ENCODE measurements around the gene OSGIN1.

DNA sequence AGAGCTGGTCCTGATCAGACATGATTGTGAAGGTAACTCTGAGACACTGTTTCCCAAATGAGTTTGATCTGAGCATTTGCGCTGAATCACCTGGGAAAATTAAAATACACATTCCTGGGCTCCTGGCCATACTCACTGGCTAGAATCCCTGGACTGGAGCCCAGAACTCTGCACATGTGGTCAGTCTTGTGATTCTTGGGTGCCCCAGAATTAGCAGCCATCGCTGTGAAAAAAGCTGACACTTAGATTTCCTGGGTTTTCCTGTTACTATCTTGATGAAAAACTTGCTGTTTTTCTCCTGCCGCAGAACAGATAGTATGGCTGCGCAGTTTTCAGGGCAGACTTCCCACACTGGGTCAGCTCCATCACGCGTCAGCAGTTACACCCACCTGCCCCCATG is 39.6 kb downstream of the OSGIN1 start:
- TF ChIP-seq, protein P1, sequence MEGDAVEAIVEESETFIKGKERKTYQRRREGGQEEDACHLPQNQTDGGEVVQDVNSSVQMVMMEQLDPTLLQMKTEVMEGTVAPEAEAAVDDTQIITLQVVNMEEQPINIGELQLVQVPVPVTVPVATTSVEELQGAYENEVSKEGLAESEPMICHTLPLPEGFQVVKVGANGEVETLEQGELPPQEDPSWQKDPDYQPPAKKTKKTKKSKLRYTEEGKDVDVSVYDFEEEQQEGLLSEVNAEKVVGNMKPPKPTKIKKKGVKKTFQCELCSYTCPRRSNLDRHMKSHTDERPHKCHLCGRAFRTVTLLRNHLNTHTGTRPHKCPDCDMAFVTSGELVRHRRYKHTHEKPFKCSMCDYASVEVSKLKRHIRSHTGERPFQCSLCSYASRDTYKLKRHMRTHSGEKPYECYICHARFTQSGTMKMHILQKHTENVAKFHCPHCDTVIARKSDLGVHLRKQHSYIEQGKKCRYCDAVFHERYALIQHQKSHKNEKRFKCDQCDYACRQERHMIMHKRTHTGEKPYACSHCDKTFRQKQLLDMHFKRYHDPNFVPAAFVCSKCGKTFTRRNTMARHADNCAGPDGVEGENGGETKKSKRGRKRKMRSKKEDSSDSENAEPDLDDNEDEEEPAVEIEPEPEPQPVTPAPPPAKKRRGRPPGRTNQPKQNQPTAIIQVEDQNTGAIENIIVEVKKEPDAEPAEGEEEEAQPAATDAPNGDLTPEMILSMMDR (IDR thresholded peaks at IDR 0.05; ENCODE audit: control extremely low read depth in 1 of 3, insufficient read depth in 1 of 3, low read depth in 1 of 3, low read length in 3 of 3), result no peak
- TF ChIP-seq SIN3A (conservative IDR thresholded peaks at IDR 0.05 in 1 of 2, IDR thresholded peaks at IDR 0.05 in 1 of 2; ENCODE audit: low read depth in 1 of 2, low read length in 2 of 2) (no peak), POLR2A (IDR thresholded peaks at IDR 0.05; ENCODE audit: control extremely low read depth in 1 of 2, low read depth in 2 of 2, low read length in 2 of 2) (no peak)

All from H1 (cell line).